ENCODE results near the gene FIGN.

Gene FIGN

GRCh38 chr2:163667064-163667887 is 68.5 kb downstream of the FIGN start:
- POLR2A ChIA-PET, result no interaction called here
- CTCF ChIA-PET, result interaction anchor here (1.4 kb wide), 1 partner anchor 15 kb away, joined by 3 read pairs; no protein-coding TSS in a partner anchor
- DNase-seq (ENCODE audit: extremely low spot score), result no peak
- no peak for TF ChIP-seq CTCF (IDR thresholded peaks at IDR 0.05; ENCODE audit: control extremely low read depth, extremely low read depth, low read depth, missing control alignments)

DNA sequence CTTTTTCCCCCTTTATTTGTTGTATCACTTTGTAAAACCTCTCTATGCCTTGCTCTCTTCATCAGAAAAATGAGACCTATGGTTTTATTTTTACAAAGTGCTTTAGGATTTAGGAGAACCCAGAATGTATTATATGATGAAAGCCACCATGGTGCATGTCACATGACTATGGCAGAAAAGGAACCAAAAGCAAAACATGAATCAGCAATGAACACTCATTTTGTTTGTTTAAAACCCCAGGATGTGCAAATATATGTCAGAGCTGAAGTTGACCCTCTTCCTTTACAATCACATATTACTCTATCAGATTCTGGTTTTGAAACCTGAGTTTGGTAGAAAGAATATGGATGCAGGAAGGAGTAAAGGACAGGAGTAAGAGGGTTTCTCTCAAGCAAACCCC is 70.0 kb downstream of the FIGN start:
- POLR2A ChIA-PET, result no interaction called here
- no peak for TF ChIP-seq CTCF (IDR thresholded peaks at IDR 0.05; ENCODE audit: control extremely low read depth, extremely low read depth, low read depth, missing control alignments)
- CTCF ChIA-PET, result no interaction called here
- DNase-seq (ENCODE audit: extremely low spot score), result no peak

DNA sequence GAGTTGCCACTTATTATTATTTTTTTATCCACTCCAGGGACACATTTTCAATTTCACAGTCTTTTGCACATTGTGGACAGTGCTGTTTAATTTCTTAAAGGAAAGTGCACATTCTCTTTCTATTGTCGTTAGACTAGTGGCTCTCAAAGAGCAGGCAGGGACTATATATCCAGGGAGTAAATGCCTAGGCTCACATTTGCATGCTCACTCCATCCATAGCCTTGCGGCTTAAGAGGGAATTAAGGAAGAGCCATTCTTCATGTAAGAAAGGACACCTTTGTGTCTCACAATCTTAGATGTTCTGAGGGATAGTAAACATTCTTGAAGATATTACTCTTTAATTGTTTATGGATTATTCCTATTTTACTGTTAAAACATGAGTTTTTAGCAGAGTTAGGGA is 70.8 kb downstream of the FIGN start:
- ChIA-PET POLR2A (no interaction called here), CTCF (no interaction called here)
- TF ChIP-seq CTCF (IDR thresholded peaks at IDR 0.05; ENCODE audit: control extremely low read depth, extremely low read depth, low read depth, missing control alignments), result no peak

DNA sequence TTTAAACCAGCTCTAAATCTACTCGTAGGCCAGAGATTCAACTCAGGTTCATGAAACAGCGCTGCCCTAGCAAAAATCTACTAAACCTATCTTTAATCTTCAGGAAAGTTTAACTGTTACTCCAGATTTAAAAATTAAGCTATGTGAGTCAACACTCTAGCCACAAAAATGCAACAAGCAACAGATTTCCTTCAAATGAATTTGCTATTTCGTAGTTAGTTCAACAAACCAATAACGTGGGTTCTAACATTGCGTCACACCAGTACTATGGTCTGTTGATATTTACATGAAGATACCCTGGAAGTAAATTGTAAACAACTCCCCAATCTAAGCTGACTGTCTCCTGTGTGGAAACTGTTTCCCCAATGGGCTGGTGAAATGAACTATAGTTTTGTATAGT is 71.2 kb downstream of the FIGN start:
- no peak for TF ChIP-seq CTCF (IDR thresholded peaks at IDR 0.05; ENCODE audit: control extremely low read depth, extremely low read depth, low read depth, missing control alignments)
- POLR2A ChIA-PET, result no interaction called here
- CTCF ChIA-PET, result no interaction called here
- DNase-seq (ENCODE audit: extremely low spot score), result no peak

More for the DNA sequence above, 70.8 kb downstream of the FIGN start:
- no peak for DNase-seq (ENCODE audit: extremely low spot score)

GRCh38 chr2:163662141-163662780 is 73.5 kb downstream of the FIGN start:
- CTCF ChIA-PET, result no interaction called here
- no peak for DNase-seq (ENCODE audit: extremely low spot score)
- TF ChIP-seq CTCF (IDR thresholded peaks at IDR 0.05; ENCODE audit: control extremely low read depth, extremely low read depth, low read depth, missing control alignments), result no peak
- POLR2A ChIA-PET, result no interaction called here

GRCh38 chr2:163659224-163659623 is 76.6 kb downstream of the FIGN start:
- POLR2A ChIA-PET, result no interaction called here
- no peak for DNase-seq (ENCODE audit: extremely low spot score)
- CTCF ChIA-PET, result no interaction called here

More at GRCh38 chr2:163659224-163659623, 76.6 kb downstream of the FIGN start:
- TF ChIP-seq CTCF (IDR thresholded peaks at IDR 0.05; ENCODE audit: control extremely low read depth, extremely low read depth, low read depth, missing control alignments), result no peak
